H1 (cell line): ENCODE data around the gene SLC43A2. TPM values are rescaled to one million over a fixed set of nuclear protein-coding genes. Genes with fewer than 3 reads are reported as not detected.

Source experiments
- CTCF ChIA-PET: fragments of 300-600 bp; sonication (Branson Sonifier 250); formaldehyde crosslinking; loops from one replicate; lab custom pipeline; 2021; ENCODE audit not compliant: partially characterized antibody; lab: Charles Lee
- POLR2A ChIA-PET: fragments of 300-600 bp; sonication (Branson Sonifier 250); formaldehyde crosslinking; loops from one replicate; lab custom pipeline; 2021; ENCODE audit warnings: inconsistent platforms; ENCODE audit not compliant: partially characterized antibody; lab: Charles Lee
- DNase-seq, 2 experiments: peaks; one replicate each; pipeline versions ENCODE4 v3.0.0 to v3.0.0-alpha.2; 2010 to 2022; ENCODE audit warnings: low spot score in 2 of 2, low read depth in 1 of 2, mixed read lengths in 1 of 2
- FAIRE-seq: peaks from 2 replicates; lab custom pipeline; 2011; peaks lifted over from hg19 to GRCh38; lab: Jason Lieb, UNC
- H2AFZ ChIP-seq: 2 replicates; pipeline ENCODE4 v1.8.1; 2012; ENCODE audit warnings: low read length, inconsistent platforms
- H2AK5ac ChIP-seq: 2 replicates; pipeline ENCODE4 v1.6.1; 2013; ENCODE audit warnings: low read depth, low read length
- H2BK120ac ChIP-seq: replicated peaks from 2 replicates; pipeline ENCODE3; 2013; ENCODE audit warnings: low read depth, low read length, inconsistent platforms
- H2BK12ac ChIP-seq: 2 replicates; pipeline ENCODE4 v1.6.1; 2013; ENCODE audit warnings: low read depth, low read length
- H2BK15ac ChIP-seq: 2 replicates; pipeline ENCODE4 v1.6.1; 2013; ENCODE audit warnings: low read length
- H2BK20ac ChIP-seq: 2 replicates; pipeline ENCODE4 v1.6.1; 2013; ENCODE audit warnings: low read length
- H2BK5ac ChIP-seq: 2 replicates; pipeline ENCODE4 v1.6.1; 2013; ENCODE audit warnings: low read depth, low read length
- H3K14ac ChIP-seq: 2 replicates; pipeline ENCODE4 v1.6.1; 2013; ENCODE audit warnings: inconsistent platforms; ENCODE audit not compliant: insufficient read length
- H3K18ac ChIP-seq: 2 replicates; pipeline ENCODE4 v1.6.1; 2013; ENCODE audit warnings: low read length; ENCODE audit errors: extremely low read depth
- H3K23ac ChIP-seq: 2 replicates; pipeline ENCODE4 v1.6.1; 2013; ENCODE audit warnings: inconsistent platforms; ENCODE audit not compliant: insufficient read length
- H3K23me2 ChIP-seq: 2 replicates; pipeline ENCODE4 v1.6.1; 2013; ENCODE audit warnings: low read depth, low read length
- H3K27ac ChIP-seq: 2 replicates; pipeline ENCODE4 v1.6.1; 2011; ENCODE audit warnings: low read depth, low read length, inconsistent platforms
- H3K27me3 ChIP-seq, 4 experiments: replicated peaks in 1 of 4; 1 replicate in 1 of 4; 2 replicates in 3 of 4; pipeline versions ENCODE4 v1.6.1 to v1.8.1; 2011 to 2013; ENCODE audit warnings: low read length in 3 of 4, mild to moderate bottlenecking in 3 of 4, inconsistent platforms in 2 of 4, mixed read lengths in 2 of 4, moderate library complexity in 1 of 4; ENCODE audit not compliant: control insufficient read depth in 3 of 4, insufficient read depth in 3 of 4; ENCODE audit errors: extremely low read depth in 1 of 4
- H3K36me3 ChIP-seq, 4 experiments: 2 replicates each; pipeline versions ENCODE4 v1.6.1 to v1.8.1; 2011 to 2013; ENCODE audit warnings: mild to moderate bottlenecking in 4 of 4, low read length in 3 of 4, moderate library complexity in 2 of 4, control low read depth in 1 of 4, inconsistent platforms in 1 of 4; ENCODE audit not compliant: insufficient read depth in 4 of 4, control insufficient read depth in 2 of 4
- H3K4ac ChIP-seq: replicated peaks from 2 replicates; pipeline ENCODE3; 2013; ENCODE audit warnings: low read length, low read depth, mixed read lengths, inconsistent platforms; ENCODE audit not compliant: insufficient read length
- H3K4me1 ChIP-seq, 4 experiments: replicated peaks in 1 of 4; 1 replicate in 1 of 4; 2 replicates in 3 of 4; pipeline versions ENCODE4 v1.6.1 to v1.8.1; 2011 to 2013; ENCODE audit warnings: low read length in 3 of 4, inconsistent platforms in 2 of 4, mixed read lengths in 1 of 4; ENCODE audit not compliant: insufficient read depth in 4 of 4, control insufficient read depth in 3 of 4
- H3K4me2 ChIP-seq, 2 experiments: 2 replicates each; pipeline versions ENCODE4 v1.6.1 to v1.8.1; 2011 to 2013; ENCODE audit warnings: low read depth in 2 of 2, low read length in 2 of 2, control low read depth in 1 of 2, inconsistent platforms in 1 of 2, mild to moderate bottlenecking in 1 of 2; ENCODE audit not compliant: insufficient read depth in 1 of 2
- H3K4me3 ChIP-seq, 4 experiments: fragments of 200-600, 300-600 bp in 1 of 4; sonication (generic), shearing (Covaris generic), sonication (Bioruptor Twin) in 1 of 4; 2 replicates each; pipeline versions ENCODE4 v1.5.1 to v1.8.1; 2011 to 2016; ENCODE audit warnings: low read length in 4 of 4, low read depth in 3 of 4, control low read depth in 2 of 4, inconsistent platforms in 2 of 4, mild to moderate bottlenecking in 2 of 4, mixed read lengths in 1 of 4, moderate library complexity in 1 of 4; ENCODE audit not compliant: insufficient read depth in 2 of 4; ENCODE audit errors: extremely low read depth in 1 of 4
- H3K56ac ChIP-seq: replicated peaks from 2 replicates; pipeline ENCODE3; 2013; ENCODE audit warnings: low read depth, mild to moderate bottlenecking, mixed read lengths, low read length, inconsistent platforms; ENCODE audit not compliant: insufficient read length
- H3K79me1 ChIP-seq: 2 replicates; pipeline ENCODE4 v1.6.1; 2013; ENCODE audit warnings: low read depth, low read length, control low read depth
- H3K79me2 ChIP-seq, 2 experiments: 2 replicates each; pipeline versions ENCODE4 v1.6.1 to v1.8.1; 2012 to 2013; ENCODE audit warnings: low read length in 2 of 2, mild to moderate bottlenecking in 2 of 2, inconsistent platforms in 1 of 2; ENCODE audit not compliant: insufficient read depth in 2 of 2, control insufficient read depth in 1 of 2
- H3K9ac ChIP-seq, 4 experiments: replicated peaks in 1 of 4; 1 replicate in 1 of 4; 2 replicates in 3 of 4; pipeline versions ENCODE4 v1.6.1 to v1.8.1; 2011 to 2013; ENCODE audit warnings: low read depth in 3 of 4, low read length in 3 of 4, control low read depth in 2 of 4, mild to moderate bottlenecking in 2 of 4, moderate library complexity in 2 of 4, inconsistent platforms in 1 of 4; ENCODE audit errors: extremely low read depth in 1 of 4
- H3K9me3 ChIP-seq, 2 experiments: 2 replicates each; pipeline versions ENCODE4 v1.6.1 to v1.8.1; 2012 to 2013; ENCODE audit warnings: mild to moderate bottlenecking in 2 of 2, moderate library complexity in 2 of 2, control low read depth in 1 of 2, inconsistent platforms in 1 of 2, low read depth in 1 of 2, low read length in 1 of 2, mixed read lengths in 1 of 2; ENCODE audit not compliant: insufficient read depth in 2 of 2
- H4K20me1 ChIP-seq, 2 experiments: replicated peaks in 1 of 2; 2 replicates each; pipeline versions ENCODE3 to v1.8.1; 2011 to 2013; ENCODE audit warnings: inconsistent platforms in 2 of 2, low read length in 2 of 2, mild to moderate bottlenecking in 1 of 2; ENCODE audit not compliant: insufficient read depth in 2 of 2, control insufficient read depth in 1 of 2
- H4K5ac ChIP-seq: 2 replicates; pipeline ENCODE4 v1.6.1; 2013; ENCODE audit warnings: low read length, low read depth, mixed read lengths, inconsistent platforms; ENCODE audit not compliant: insufficient read length
- H4K8ac ChIP-seq: 2 replicates; pipeline ENCODE4 v1.8.0; 2013; ENCODE audit warnings: mild to moderate bottlenecking, moderate library complexity, low read length, inconsistent platforms; ENCODE audit not compliant: insufficient read depth; ENCODE audit errors: extremely low read depth
- H4K91ac ChIP-seq: replicated peaks from 2 replicates; pipeline ENCODE3; 2013; ENCODE audit warnings: low read length, mixed read lengths, inconsistent platforms; ENCODE audit not compliant: insufficient read length
- WGBS, 2 experiments: shearing (Covaris generic) in 1 of 2; methylation state at CpG; one replicate each; pipeline versions ENCODE4 v1.1.6 to v1.1.7; 2013 to 2015; ENCODE audit warnings: low lambda C conversion rate in 2 of 2, mixed read lengths in 2 of 2, inconsistent platforms in 1 of 2, low coverage in 1 of 2, missing lambda C conversion rate in 1 of 2; ENCODE audit not compliant: insufficient replicate concordance in 2 of 2, insufficient coverage in 1 of 2, insufficient read length in 1 of 2; ENCODE audit errors: extremely low coverage in 1 of 2, missing lambda C conversion rate in 1 of 2; 5-methylcytosine and 5-hydroxymethylcytosine counted together
- polyA plus RNA-seq, 7 experiments: library from polyadenylated mRNA; depleted of rRNA in 3 of 7; stranded (reverse) in 5 of 7; unstranded in 2 of 7; fragments of >200 nt in 5 of 7; fragments of 200-250 nt in 2 of 7; gene quantifications; 1 replicate in 5 of 7; 2 replicates in 1 of 7; 4 replicates in 1 of 7; pipeline versions ENCODE4 v1.2.1 to v1.2.3, GENCODE V29; 2011 to 2013; ENCODE audit warnings: missing spikeins in 2 of 7, mixed read lengths in 2 of 7
- total RNA-seq: library from RNA; stranded (reverse); fragmentation: NEBNext Ultra II Directional; extraction: Animal tissue kit (Norgen Biotek cat#: 25700); gene quantifications from 2 replicates; pipeline ENCODE4 v1.2.1, GENCODE V29; 2021

Gene SLC43A2
- total and polyA plus RNA-seq, 2 of the 8 experiments (the other 6 are each of a cell fraction or from before 2014, with no cell fraction given), result 6.6 to 10.5 TPM

DNA sequence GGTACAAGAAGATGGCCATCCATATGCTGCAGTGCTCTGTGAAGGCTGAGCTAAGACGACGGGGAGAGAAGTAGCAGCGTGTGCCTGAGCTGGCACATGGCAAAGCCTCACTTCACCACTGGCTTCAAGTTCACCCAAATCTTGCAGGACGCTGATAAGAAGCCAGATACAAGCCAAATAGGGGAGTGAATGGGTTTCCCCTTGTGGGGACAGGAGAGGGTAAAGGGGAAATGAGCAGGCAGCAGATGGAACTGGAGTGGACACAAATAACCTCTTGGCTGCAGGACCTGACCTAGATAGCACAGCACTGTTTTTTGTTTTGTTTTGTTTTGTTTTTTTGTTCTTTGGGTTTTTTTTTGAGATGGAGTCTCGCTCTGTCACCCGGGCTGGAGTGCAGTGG lies 45.1 kb downstream of the SLC43A2 start:
- POLR2A ChIA-PET, result no interaction called here
- Histone ChIP-seq H3K4me1 (peaks cover 0 to 14% (median 7%) of the 10 kb centered on the region in 4 experiments; a peak in 6 of 7 replicates), H3K9ac (0 out of 7 replicates have a peak overlapping the region, but pooled peaks of 1 of the 4 experiments have one; percentile 4), H3K14ac (no peak overlapping the region), H3K79me2 (no peaks in the 10 kb centered on the region), H2BK120ac (no peak overlapping the region), H2BK12ac (peak overlapping the region; percentile 62; the same call in 1 of the 2 replicates), H2BK20ac (no peak overlapping the region), H4K91ac (peak overlapping the region; percentile 72), H2AK5ac (no peak overlapping the region; the same call in 1 of the 2 replicates), H2AFZ (no peak overlapping the region), H3K79me1 (no peaks in the 10 kb centered on the region), H4K8ac (no peak overlapping the region), H3K4me2 (no peak overlapping the region), H3K56ac (no peak overlapping the region), H4K5ac (no peak overlapping the region), H3K4ac (no peak overlapping the region), H3K36me3 (no peaks in the 10 kb centered on the region), H3K23me2 (no peaks in the 10 kb centered on the region), H3K9me3 (no peaks in the 10 kb centered on the region), H3K27ac (no peak overlapping the region), H2BK15ac (0 out of 2 replicates have a peak overlapping the region, but pooled peaks have one; percentile 99), H2BK5ac (no peak overlapping the region), H4K20me1 (no peaks in the 10 kb centered on the region), H3K4me3 (no peak overlapping the region), H3K18ac (no peak overlapping the region), H3K27me3 (no peaks in the 10 kb centered on the region), H3K23ac (no peak overlapping the region)
- 91% methylated on average over 6 of the region's 6 CpGs; no CpG with 5 or more reads in 1 of the 2 experiments for WGBS, 2 experiments
- no peak for FAIRE-seq
- CTCF ChIA-PET, result interaction anchor here (0.9 to 1.0 kb wide), 2 partner anchors 36 to 39 kb away, joined by 3 read pairs; no protein-coding TSS in a partner anchor
- DNase-seq, result no peak
